Right lobe of liver (tissue), 6 donors: Measurements from ENCODE around the gene ENPP5. TPM values are rescaled to one million over a fixed set of nuclear protein-coding genes. Genes with fewer than 3 reads are reported as not detected.

Experiments used
- ATAC-seq, 4 donors: fragments of 200-7000 bp; cut with Tn5 transposase; one replicate each; pipeline ENCODE4 v1.9.1; 2020; ENCODE audit warnings: mild to moderate bottlenecking in 4 of 4, moderate library complexity in 4 of 4
- DNase-seq, 3 donors: peaks; one replicate each; pipeline ENCODE4 v3.0.0-alpha.2; 2020
- H3K27ac ChIP-seq, 3 donors: fragments of 200-600 bp; one replicate each; pipeline ENCODE4 v1.8.0; 2022
- H3K27me3 ChIP-seq, 2 donors: fragments of 200-600 bp; one replicate each; pipeline ENCODE4 v1.8.0; 2022
- H3K36me3 ChIP-seq, 4 donors: fragments of 200-600 bp; sonication (generic) in 1 of 4; one replicate each; pipeline versions ENCODE4 v1.5.1 to v1.8.0; 2017 to 2022; ENCODE audit warnings: control low read depth in 1 of 4
- H3K4me1 ChIP-seq, 4 donors: fragments of 200-600 bp; sonication (generic) in 1 of 4; one replicate each; pipeline versions ENCODE4 v1.5.1 to v1.8.0; 2017 to 2022; ENCODE audit warnings: control low read depth in 1 of 4
- H3K4me3 ChIP-seq, 3 donors: fragments of 200-600 bp; one replicate each; pipeline ENCODE4 v1.8.0; 2022
- H3K9me3 ChIP-seq, 4 donors: fragments of 200-600 bp; sonication (generic) in 1 of 4; one replicate each; pipeline versions ENCODE4 v1.5.1 to v1.8.0; 2017 to 2022; ENCODE audit warnings: control low read depth in 1 of 4
- CTCF ChIP-seq, 4 donors: fragments of 200-600 bp in 3 of 4; fragments of 450-650 bp in 1 of 4; IDR thresholded peaks; one replicate each; pipeline versions ENCODE4 v1.5.1 to v1.8.0; 2016 to 2022; ENCODE audit warnings: antibody characterized with exemption in 4 of 4, mild to moderate bottlenecking in 2 of 4
- POLR2A ChIP-seq: fragments of 450-650 bp; IDR thresholded peaks from one replicate; pipeline ENCODE4 v1.6.1; 2017; ENCODE audit warnings: antibody characterized with exemption, mild to moderate bottlenecking
- WGBS: methylation state at CpG from one replicate; pipeline ENCODE4 v1.1.6; 2018; ENCODE audit warnings: low coverage, low lambda C conversion rate; ENCODE audit not compliant: insufficient coverage; ENCODE audit errors: missing lambda C conversion rate; 5-methylcytosine and 5-hydroxymethylcytosine counted together
- intact Hi-C, 2 donors: fragments of 100-400 bp; cut with DNase I; formaldehyde crosslinking; loops; one replicate each; pipeline versions ENCODE4 v1.11.2 to v1.14.1; 2022
- total RNA-seq, 6 experiments: library from RNA; depleted of rRNA in 2 of 6; stranded (reverse); fragments of >200 nt in 2 of 6; fragmentation: NEBNext Ultra II Directional in 3 of 6; extraction: Animal tissue kit (Norgen Biotek cat#: 25700) in 3 of 6; gene quantifications; one replicate each; pipeline versions ENCODE4 v1.1.0 to v1.2.4, GENCODE V29; 2016 to 2023
- donor health status: DM: no; HTN: yes; CAD: no.
- donor health status: DM: no; HTN: no; CAD: no.
- donor health status: DM: no; HTN: no; CAD: no.
- donor health status: DM: no; HTN: yes; CAD: no.
- donor health status: DM: no; HTN: yes; CAD: no.

Gene ENPP5
- total RNA-seq, 6 experiments from 2014 or later = 0.13 to 1.4 (median 0.34) TPM

DNA sequence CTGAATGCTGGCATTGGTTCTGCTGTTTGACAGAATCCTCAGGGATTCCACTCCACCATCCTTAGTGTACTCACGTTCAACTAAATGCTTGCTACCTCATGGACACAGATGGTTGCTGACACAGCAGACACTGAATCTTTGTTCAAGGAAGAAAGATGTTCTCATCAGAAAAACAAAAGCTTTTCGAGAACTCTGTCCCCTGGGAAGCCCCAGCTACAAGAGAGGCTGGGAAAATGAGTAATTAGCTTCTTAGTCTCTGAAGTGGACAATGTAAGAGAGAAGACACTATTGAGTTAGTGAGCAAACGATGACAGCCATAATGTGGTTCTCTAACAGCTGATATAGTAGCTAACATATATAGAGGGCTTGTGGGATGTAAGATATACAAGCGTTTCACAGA, 30.9 kb upstream of the ENPP5 start:
- Histone ChIP-seq H3K4me3 (no peak overlapping the region), H3K27me3 (no peaks in the 10 kb centered on the region), H3K4me1 (no peaks in the 10 kb centered on the region), H3K27ac (no peak overlapping the region), H3K9me3 (no peaks in the 10 kb centered on the region), H3K36me3 (no peaks in the 10 kb centered on the region)
- intact Hi-C loops = no loop called here
- DNase-seq (no peak), ATAC-seq (no peak)
- TF ChIP-seq CTCF (IDR thresholded peaks at IDR 0.05) = no peak
- TF ChIP-seq POLR2A = no peak
- 67% methylated on average over 4 of the region's 4 CpGs for WGBS

DNA sequence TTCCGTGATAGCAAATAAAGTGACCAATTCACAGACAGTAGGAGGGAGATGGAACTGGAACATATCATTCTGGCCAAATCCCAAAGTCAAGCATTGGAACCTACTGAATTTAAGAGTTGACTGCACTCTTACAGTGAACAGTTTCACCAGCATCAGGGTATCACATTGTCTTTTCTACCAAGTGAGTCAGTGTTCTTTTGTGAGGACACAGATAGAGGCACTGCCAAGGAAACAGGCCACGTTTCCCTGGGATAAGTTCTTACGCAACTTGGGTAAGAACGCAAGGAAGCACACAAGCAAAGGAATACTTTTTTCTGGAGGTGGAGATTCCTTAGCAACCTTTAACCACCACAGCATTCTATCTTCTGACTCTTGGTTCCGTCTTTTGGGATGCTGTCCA, 28.6 kb upstream of the ENPP5 start:
- intact Hi-C loops = no loop called here
- no peak for DNase-seq
- H3K36me3 ChIP-seq = no peaks in the 10 kb centered on the region
- H3K27ac ChIP-seq = no peak overlapping the region
- H3K9me3 ChIP-seq = no peaks in the 10 kb centered on the region
- H3K4me1 ChIP-seq = no peaks in the 10 kb centered on the region
- H3K4me3 ChIP-seq = no peak overlapping the region
- no peaks in the 10 kb centered on the region for H3K27me3 ChIP-seq
- 75% methylated on average over 5 of the region's 5 CpGs for WGBS
- TF ChIP-seq POLR2A = no peak
- no peak for TF ChIP-seq CTCF (IDR thresholded peaks at IDR 0.05)
- ATAC-seq = no peak

DNA sequence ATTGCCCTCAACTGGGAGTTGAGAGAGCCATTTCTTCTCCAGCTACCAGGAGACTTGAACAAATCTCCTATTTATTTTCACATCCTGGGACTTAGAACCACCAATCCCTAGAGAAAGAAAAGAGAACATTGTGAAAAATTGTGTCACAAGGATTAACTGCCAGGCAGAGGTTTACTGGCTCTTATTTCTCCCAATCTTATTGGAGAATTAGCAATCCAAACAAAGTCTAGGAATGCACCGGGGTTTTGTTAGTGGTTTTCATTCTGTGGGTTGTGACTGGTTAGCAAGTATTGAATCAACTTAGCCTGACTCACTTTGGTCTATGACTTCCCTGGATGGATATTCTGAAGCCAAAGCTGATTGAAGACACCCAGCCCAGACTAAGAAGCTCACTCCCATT, 21.2 kb upstream of the ENPP5 start:
- intact Hi-C loops = no loop called here
- no peak for TF ChIP-seq POLR2A
- TF ChIP-seq CTCF (IDR thresholded peaks at IDR 0.05) = no peak
- no peaks in the 10 kb centered on the region for H3K27me3 ChIP-seq
- no peaks in the 10 kb centered on the region for H3K4me1 ChIP-seq
- ATAC-seq = no peak
- no peak overlapping the region for H3K27ac ChIP-seq
- WGBS = 38% methylated on average over 1 of the region's 1 CpG
- H3K9me3 ChIP-seq = no peaks in the 10 kb centered on the region
- DNase-seq = no peak
- H3K4me3 ChIP-seq = no peak overlapping the region
- H3K36me3 ChIP-seq = no peaks in the 10 kb centered on the region

DNA sequence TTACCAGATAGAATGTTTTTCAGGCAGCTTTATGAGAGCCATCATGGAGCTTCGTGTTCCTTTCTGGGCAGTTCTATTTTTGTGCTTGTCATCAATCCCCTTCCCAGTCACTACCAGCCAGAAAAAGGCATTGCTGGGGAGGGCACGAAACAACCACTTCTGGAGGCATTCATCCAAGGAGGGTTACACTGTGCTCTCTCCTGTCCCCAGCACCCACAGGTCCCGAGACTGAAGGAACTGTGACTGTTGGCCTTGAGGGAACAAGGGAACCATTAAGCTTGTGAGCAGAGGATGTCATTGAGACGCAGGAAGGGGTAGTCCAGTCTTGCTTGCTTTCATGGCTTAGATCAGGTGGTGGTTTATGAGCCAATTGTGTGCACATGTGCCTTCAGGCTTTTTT, 20.1 kb upstream of the ENPP5 start:
- intact Hi-C loops = no loop called here

More for the DNA sequence above, 20.1 kb upstream of the ENPP5 start:
- ATAC-seq (no peak), DNase-seq (no peak)
- Histone ChIP-seq H3K4me3 (no peak overlapping the region), H3K27me3 (no peaks in the 10 kb centered on the region), H3K9me3 (no peaks in the 10 kb centered on the region), H3K27ac (no peak overlapping the region), H3K36me3 (no peaks in the 10 kb centered on the region), H3K4me1 (no peaks in the 10 kb centered on the region)
- TF ChIP-seq POLR2A = no peak
- TF ChIP-seq CTCF (IDR thresholded peaks at IDR 0.05) = no peak
- 68% methylated on average over 3 of the region's 4 CpGs for WGBS
